HG03354 (cell line): ENCODE results near the gene BMP8B.
A peak's percentile ranks its signal among the peaks of the same experiment; 100 is the strongest.

Experiments
- ATAC-seq: cut with Tn5 transposase; IDR thresholded peaks from one replicate; pipeline ENCODE4 v1.9.1; 2021; ENCODE audit warnings: mild to moderate bottlenecking; ENCODE audit not compliant: unreplicated experiment, poor library complexity, severe bottlenecking

The BMP8B gene

GRCh38 chr1:39733161-39733560 lies 55.5 kb downstream of the BMP8B start:
- ATAC-seq, result no peak

- no peak for ATAC-seq
Measured at GRCh38 chr1:39732730-39733129, 55.9 kb downstream of the BMP8B start.

DNA sequence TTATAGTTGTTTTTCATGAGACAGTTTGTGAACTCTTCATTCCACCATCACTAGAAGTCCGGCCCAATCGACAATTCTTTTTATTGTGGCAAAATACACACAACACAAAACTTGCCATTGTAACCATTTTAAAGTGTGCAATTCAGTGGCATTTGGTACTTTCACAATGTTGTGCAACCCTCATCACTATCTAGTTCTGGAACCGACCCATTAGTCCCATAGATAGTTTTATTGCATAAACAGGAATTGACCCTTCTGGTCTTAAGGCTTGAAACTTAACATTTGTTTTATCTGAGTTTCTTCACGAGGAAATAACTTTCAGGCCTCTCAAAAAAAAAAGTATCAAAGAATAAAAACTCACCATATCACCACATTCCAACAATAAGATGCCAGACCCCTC lies 58.8 kb downstream of the BMP8B start:
- ATAC-seq, result no peak

DNA sequence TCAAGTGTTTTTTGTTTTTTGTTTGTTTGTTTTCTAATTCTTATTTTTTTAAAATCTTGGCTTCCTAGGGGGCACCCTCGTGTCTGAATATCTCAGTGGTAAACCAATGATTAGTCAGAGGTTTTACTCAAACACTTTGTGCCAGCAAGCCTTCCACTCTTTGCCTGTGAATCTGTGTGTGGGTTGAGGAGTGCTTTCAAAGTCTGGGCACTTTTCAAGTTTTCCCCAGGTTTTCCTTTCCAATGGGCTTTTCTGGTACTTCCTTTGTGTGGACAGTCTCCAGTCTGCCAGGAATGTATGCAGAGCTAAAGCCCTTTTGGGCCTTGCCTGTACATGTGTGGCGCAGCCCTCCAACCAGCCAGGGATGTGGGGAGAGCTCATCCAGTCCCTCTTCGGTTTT lies 59.6 kb downstream of the BMP8B start:
- ATAC-seq, result no peak

DNA sequence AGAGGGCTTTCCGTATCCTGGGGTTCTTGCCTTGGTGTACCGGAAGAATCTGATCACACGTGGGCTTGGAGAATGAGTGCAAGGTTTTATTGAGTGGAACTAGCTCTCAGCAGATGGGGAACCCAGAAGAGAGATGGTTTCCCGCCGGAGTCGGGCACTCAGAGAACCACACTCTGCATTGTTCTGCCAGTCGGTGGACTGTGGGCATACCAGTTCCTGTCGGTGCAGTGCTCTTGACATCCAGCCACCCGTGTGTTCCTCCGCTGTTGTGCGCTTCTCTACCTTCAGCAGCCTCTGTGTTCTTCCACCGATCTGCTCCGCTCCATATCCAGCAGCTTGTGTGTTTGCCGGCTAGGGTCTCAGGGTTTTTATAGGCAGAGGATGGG lies 60.7 kb downstream of the BMP8B start:
- ATAC-seq, result no peak

GRCh38 chr1:39727221-39727931 lies 61.3 kb downstream of the BMP8B start:
- ATAC-seq, result no peak

DNA sequence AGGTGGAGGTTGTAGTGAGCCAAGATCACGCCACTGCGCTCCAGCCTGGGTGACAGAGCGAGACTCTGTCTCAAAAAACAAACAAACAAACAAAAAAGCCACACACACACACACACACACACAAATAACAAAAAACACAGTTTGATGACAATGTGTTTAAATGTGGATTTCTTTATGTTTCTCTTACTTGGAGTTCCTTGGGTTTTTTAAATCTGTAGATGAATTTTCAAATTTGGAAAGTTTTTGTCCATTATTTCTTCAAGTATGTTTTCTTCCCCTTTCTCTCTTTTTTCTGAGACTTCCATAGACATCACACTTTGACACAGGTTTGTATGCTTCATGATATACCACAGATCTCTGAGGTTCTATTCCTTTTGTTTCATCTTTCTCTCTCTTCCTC lies 62.1 kb downstream of the BMP8B start:
- no peak for ATAC-seq

DNA sequence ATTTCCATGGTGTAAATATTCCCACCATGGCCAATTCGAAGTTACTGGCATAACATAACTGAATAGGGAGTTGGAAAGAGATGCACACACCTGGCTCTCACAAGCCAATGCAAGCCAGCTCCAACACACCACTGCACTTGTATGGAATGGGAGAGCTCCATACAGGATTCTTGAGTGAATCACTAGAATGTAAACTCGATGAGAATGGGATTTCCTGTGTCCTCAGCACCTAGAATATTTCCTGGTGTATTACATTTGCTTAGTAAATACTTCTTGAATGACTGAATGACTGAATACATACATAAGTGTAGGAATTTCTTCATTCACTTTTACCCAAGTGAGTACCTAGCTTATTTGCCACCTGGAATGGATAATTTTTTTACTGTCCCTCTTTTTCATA lies 66.2 kb downstream of the BMP8B start:
- no peak for ATAC-seq

DNA sequence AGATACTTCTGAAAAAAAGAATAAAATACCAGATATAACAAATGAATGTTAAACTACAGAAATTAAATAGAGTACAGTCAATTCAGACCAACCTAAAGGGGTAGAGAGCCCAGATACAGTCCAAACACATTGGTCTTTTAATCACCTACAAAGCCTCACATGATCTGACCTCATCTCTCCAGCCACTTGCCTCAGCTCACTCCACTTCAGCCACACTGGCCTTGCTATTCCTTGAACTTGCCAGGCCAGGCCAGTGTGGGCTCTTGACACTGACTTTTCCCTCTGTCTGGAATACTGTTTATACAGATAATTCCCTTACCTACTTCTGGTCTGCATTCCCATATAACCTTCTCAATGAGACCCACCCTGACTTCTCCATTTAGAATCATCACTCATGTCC lies 67.0 kb downstream of the BMP8B start:
- no peak for ATAC-seq

DNA sequence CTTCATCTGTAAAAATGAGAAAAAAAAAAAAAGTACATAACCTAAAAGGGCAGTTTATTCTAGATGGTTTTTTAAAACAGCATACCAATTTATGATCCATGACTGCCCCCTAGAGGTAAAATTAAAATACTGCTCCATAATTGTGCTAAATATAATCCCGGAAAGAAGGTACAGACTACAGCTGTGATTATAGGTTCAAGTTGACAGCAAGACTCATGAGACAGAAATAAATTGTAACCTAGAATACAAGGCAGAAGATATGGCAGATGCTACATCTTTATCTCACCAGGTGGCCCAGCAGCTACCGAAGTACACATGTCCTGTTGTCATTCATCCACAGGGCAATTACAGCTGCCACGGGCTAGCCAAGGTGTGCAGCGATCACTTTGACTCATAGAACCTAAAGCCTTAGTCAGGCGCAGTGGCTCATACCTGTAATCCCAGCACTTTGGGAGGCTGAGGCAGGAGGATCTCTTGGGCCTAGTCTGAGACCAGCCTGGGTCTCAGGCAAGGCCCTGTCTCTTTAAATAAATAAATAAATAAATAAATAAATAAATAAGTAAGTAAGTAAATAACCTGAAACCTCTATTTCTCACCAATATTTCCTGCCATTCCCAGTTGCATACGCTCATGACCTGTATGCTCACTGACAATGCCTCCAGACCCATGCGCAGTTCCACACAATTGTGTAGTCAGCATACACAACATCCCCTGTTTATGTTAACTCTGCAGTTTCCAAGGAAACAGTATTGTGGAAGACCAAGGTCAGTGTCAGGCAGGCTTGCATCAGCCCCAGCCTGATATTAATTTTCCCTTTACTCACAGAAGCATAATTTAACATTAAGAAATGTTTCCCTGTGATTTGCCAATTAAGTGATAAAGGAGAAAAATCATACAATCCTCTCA lies 68.3 kb downstream of the BMP8B start:
- ATAC-seq, result peak; percentile 43

- no peak for ATAC-seq
Measured at GRCh38 chr1:39717809-39718208, 70.9 kb downstream of the BMP8B start.

DNA sequence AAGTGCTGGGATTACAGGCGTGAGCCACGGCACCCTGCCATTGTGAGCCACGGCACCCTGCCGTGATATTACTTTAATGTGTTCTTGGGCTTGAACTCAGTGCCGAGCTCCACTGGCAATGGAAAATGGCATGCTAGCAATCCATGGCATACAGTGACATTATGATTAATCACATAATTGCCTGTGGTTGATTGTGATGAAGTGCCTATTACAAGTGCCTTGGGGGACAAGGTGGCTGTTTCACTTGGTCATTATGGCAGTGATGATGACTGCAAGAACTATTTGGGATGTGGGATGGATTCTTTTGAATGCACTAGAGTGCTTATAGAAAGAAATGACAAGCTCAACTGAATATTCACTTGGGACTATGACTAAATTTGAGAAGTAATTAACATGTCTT lies 75.1 kb downstream of the BMP8B start:
- ATAC-seq, result no peak

GRCh38 chr1:39711966-39712340 lies 76.7 kb downstream of the BMP8B start:
- no peak for ATAC-seq

DNA sequence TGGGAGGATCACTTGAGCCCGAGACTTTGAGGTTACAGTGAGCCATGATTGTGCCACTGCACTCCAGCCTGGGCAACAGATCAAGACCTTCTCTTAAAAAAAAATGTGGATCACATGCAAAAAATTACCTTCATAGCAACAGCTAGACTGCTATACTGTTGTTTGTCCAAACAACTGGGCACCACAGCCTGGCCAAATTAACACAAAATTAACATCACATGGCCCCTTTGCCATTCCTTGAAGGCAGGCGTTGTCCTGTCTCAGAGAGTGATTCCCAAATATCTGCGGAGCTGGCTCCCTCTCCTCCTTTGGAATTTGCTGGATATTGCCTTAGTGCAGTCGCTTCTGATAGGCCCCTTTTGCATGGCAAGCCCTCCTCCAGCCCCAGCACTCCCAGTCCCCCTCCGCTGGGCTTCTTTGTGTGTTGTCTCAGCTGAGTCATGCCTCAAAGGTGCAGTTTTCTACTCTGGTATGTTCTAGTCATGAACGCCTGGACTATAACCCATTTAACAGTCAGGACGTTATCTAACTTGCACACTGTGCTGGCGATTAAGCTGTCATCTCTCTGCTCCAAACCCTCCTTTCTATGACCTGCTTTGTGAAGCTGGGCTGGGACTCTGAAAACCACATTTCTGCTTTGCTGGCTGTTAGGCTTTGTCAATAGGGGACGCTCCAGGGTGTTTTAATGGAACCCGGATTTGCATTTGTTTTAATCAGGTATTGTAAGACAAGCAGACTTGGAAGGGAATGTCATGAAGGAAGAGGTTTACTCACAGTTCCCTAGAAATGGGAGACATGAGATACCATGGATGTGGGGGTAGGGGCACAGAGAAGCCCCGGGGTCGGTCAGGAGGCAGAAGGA lies 77.3 kb downstream of the BMP8B start:
- ATAC-seq, result no peak

DNA sequence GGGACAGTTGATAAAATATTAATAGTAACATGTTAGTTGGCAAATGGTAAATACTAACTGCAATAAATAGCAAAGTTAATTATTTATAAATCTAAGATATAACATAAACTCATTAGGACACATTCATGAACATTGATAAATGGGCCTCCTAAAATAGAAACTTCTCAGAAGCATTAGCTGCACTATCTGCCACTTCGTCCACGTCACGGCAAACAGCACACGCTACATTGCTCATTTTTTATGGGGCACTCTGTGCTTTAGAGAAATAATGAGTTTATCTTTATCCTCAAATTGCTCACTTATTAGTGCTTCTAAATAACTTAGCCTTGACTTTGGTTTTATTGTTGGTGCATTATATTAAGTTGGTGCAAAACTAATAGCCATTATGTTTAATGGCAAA lies 81.2 kb downstream of the BMP8B start:
- ATAC-seq, result no peak
